Activated CD8-positive, alpha-beta memory T cell treated with anti-CD3 and anti-CD28 coated beads, Interleukin-2, amount 10 ng/mL, durations not matched to agents 7 days and 5 days (primary cell): ENCODE results near the gene BRWD1. TPM values are rescaled to one million over a fixed set of nuclear protein-coding genes. Genes with fewer than 3 reads are reported as not detected.

Source experiments
- ATAC-seq: fragments of 150-1000 bp; cut with Tn5 transposase; one replicate; pipeline ENCODE4 v1.10.0; 2021; ENCODE audit warnings: moderate library complexity
- CTCF ChIA-PET: fragments of 350-600 bp; sonication (Branson Sonifier 250); formaldehyde crosslinking; loops from one replicate; lab custom pipeline; 2021; ENCODE audit warnings: antibody characterized with exemption; lab: Charles Lee
- DNase-seq: peaks from one replicate; pipeline ENCODE4 v3.0.0-alpha.2; 2020
- H3K27ac Mint-ChIP-seq: one replicate; pipeline ENCODE4 v1.8.0; 2021; ENCODE audit warnings: mild to moderate bottlenecking, mixed read lengths
- H3K27me3 Mint-ChIP-seq: one replicate; pipeline ENCODE4 v1.8.0; 2021; ENCODE audit warnings: mixed read lengths
- H3K36me3 Mint-ChIP-seq: one replicate; pipeline ENCODE4 v1.8.0; 2021; ENCODE audit warnings: mild to moderate bottlenecking, mixed read lengths
- H3K4me1 Mint-ChIP-seq: one replicate; pipeline ENCODE4 v1.8.0; 2021; ENCODE audit warnings: mixed read lengths
- H3K4me3 Mint-ChIP-seq: one replicate; pipeline ENCODE4 v1.8.0; 2021; ENCODE audit warnings: mild to moderate bottlenecking, moderate library complexity, mixed read lengths
- H3K9me3 Mint-ChIP-seq: one replicate; pipeline ENCODE4 v1.8.0; 2022; ENCODE audit warnings: low read depth, mixed read lengths
- total RNA-seq, 2 experiments: library from RNA; stranded (reverse); gene quantifications; one replicate each; pipeline ENCODE4 v1.2.3, GENCODE V29; 2021

Gene BRWD1
- total RNA-seq, 2 experiments from 2014 or later: 35.0 to 49.5 TPM

DNA sequence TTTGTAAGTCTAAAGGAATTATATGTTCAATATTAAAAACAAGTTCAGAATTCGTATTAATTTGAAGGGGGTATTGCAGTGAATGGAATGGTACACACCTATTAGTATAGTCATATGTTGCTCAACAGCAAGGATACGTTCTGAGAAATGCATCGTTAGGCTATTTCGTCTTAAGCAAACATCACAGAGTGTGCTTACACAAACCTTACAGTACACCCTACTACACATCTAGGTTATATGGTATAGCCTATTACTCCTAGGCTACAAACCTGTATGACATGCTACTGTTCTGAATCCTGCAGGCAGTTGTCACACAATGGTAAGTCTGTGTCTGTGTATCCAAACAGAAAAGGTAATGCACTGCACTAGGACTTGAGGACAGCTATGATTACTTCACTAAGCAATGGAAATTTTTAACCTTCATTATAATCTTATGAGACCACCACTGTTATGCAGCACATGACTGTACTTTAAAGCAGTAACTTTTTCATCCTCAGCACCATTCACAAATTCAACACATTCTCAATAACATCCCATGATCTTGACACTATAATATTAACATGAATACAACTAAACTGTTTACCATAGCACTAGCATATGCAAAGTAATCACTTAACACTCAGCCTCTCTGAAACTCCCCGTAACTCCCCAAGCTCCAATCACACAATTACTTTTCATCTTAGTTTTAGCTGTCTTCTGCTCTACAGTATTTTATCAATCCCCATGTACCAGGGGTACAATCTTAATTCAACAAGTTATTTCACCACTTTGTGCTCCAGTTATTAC is 115.8 kb downstream of the BRWD1 start:
- H3K27ac Mint-ChIP-seq: no peak overlapping the region
- peaks cover 30% of the 10 kb centered on the region for H3K4me1 Mint-ChIP-seq
- H3K9me3 Mint-ChIP-seq: no peaks in the 10 kb centered on the region
- no peaks in the 10 kb centered on the region for H3K27me3 Mint-ChIP-seq
- peaks cover 60% of the 10 kb centered on the region for H3K36me3 Mint-ChIP-seq
- CTCF ChIA-PET: interaction anchor here (1.2 to 1.7 kb wide), 3 partner anchors 10 to 14 kb away, joined by 3 to 4 read pairs (median 4); partner anchors contain the start of gene PSMG1
- no peak for DNase-seq
- no peak overlapping the region for H3K4me3 Mint-ChIP-seq
- ATAC-seq: peak; percentile 12

DNA sequence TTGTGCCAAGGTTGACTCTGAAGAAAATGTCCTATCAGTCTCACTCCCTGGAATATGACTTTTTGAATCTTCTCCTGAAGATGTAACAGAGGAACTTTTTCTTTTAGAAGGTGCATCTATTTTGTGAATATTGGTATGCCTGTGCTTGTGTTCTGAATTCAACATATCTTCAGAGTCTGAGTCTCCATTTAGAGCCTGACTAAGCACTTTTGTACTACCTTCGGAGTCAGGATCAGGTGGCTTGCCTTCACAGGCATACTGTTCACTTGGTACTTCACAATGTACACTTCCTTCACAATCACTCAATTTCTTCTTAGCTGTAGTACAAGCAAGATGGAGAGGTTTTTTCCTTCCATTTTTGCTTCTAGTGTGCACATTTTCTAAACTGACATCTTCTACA is 116.6 kb downstream of the BRWD1 start:
- Mint-ChIP-seq H3K27ac (peak overlapping the region; percentile 87), H3K27me3 (no peaks in the 10 kb centered on the region), H3K4me3 (peak overlapping the region; percentile 68), H3K9me3 (no peaks in the 10 kb centered on the region), H3K4me1 (peaks cover 30% of the 10 kb centered on the region), H3K36me3 (peaks cover 61% of the 10 kb centered on the region)
- DNase-seq (no peak), ATAC-seq (no peak)
- CTCF ChIA-PET: interaction anchor here (1.7 kb wide), 1 partner anchor 9 kb away, joined by 4 read pairs; no protein-coding TSS in a partner anchor

DNA sequence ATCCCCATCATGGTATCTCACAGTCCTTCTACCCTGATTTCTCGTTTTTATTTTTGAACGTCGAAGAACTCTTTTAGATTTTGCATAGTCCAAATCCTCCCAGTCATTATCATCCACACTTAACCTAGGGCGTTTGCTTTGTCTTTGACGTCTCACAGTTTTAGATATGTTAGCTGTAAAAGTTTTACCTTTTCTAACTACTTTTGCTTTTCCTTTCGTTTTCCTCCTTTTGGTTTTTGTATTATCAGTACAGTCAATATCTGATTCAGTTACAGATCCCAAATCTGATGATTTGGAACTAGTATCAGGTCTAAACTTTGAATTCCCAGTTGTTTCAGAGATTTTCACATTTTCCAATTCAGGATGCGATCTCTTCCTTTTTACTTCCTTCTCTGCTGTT is 117.1 kb downstream of the BRWD1 start:
- Mint-ChIP-seq H3K4me3 (peak overlapping the region; percentile 68), H3K4me1 (peaks cover 30% of the 10 kb centered on the region), H3K9me3 (no peaks in the 10 kb centered on the region), H3K27ac (peak overlapping the region; percentile 87), H3K27me3 (no peaks in the 10 kb centered on the region), H3K36me3 (peaks cover 59% of the 10 kb centered on the region)
- DNase-seq (no peak), ATAC-seq (peak; percentile 57)
- CTCF ChIA-PET: no interaction called here

DNA sequence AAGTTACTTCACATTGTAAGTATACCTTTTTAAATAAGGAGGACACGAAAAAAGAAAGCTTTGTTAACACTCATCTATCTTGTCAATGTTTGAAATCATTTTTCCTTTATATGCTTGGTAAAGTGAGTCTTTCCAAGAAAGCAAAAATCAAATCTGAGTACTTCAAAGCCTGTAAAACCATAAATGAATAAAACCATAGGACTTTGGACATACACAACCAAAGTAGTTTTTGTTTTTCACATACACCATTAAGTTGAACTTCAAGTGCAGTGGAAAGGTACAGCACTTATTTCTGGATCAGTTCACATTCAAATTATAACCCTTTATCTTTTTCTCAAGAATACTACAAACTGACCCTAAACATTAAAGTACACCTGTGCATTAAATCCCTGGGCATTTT is 120.1 kb downstream of the BRWD1 start:
- Mint-ChIP-seq H3K27ac (no peak overlapping the region), H3K4me3 (no peak overlapping the region), H3K36me3 (peaks cover 43% of the 10 kb centered on the region), H3K27me3 (no peaks in the 10 kb centered on the region), H3K4me1 (peaks cover 44% of the 10 kb centered on the region), H3K9me3 (no peaks in the 10 kb centered on the region)
- CTCF ChIA-PET: no interaction called here
- DNase-seq (no peak), ATAC-seq (no peak)

DNA sequence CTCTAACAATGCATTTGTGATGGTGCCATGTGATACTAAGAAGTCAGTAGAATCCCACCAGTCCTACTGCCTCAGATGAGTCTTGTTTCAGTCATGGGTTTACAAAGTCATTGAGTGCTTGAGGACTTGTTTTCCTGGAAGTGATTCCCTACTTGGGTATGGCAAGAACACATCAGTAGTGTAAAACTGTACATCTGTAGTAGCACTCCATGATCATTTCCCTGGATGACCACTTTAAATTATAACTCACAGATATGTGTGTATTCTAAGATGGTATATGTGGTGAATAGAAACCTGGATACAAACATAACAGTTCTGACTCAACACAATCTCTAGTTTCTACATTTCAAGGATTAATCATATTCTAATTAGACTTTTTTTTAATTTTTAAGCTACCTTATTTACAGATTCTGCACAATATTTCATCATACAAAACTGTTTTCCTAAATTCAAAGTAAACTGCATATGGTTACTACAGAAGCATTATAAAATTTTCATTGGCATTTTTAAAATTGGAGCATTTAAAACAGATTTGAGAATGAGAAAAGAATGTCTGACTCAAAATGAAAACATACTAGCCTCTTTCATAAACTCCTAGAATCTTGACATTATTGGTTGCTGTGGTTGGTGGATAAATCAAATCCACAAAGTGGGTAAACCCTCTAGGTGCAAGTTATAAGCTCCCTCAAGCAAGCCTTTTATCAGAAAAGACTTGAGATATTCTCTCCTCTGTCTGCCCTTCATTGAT is 123.4 kb downstream of the BRWD1 start:
- Mint-ChIP-seq H3K27ac (no peak overlapping the region), H3K36me3 (peaks cover 18% of the 10 kb centered on the region), H3K27me3 (no peaks in the 10 kb centered on the region), H3K4me3 (no peak overlapping the region), H3K9me3 (no peaks in the 10 kb centered on the region), H3K4me1 (peaks cover 26% of the 10 kb centered on the region)
- ATAC-seq: no peak
- no peak for DNase-seq
- CTCF ChIA-PET: no interaction called here

DNA sequence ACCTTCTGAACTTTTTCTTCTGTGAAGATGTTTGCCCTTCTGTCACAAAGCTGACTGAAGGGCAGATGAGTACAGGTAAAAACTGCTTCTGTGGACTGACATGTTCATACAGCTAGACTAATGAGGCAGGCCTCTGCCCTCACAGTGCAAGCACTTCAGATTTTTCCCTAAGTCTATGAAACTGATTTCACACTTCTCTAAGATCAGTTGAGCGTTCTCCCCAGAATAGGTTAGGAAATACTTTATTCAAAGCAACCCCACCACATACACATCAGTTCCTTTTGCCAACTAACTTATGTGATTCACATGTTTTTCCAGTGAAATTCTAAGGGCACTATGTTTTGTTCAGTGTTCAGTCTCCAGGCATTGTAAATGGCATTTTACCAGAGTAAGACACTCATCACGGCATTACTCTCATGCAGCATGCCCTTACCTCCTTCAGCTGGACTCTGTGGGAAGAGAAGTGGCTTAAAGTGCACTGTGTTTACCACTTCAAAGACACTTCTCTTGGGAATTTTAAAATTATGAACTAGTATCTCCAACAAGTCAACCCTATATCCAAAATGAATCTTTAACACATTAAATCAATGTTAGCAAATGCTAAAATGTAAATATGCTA is 124.8 kb downstream of the BRWD1 start:
- ATAC-seq (no peak), DNase-seq (no peak)
- Mint-ChIP-seq H3K27me3 (no peaks in the 10 kb centered on the region), H3K9me3 (no peaks in the 10 kb centered on the region), H3K27ac (no peak overlapping the region), H3K4me3 (no peak overlapping the region), H3K36me3 (peaks cover 8% of the 10 kb centered on the region), H3K4me1 (peaks cover 29% of the 10 kb centered on the region)
- CTCF ChIA-PET: interaction anchor here (1.4 kb wide), 1 partner anchor 9 kb away, joined by 4 read pairs; no protein-coding TSS in a partner anchor

DNA sequence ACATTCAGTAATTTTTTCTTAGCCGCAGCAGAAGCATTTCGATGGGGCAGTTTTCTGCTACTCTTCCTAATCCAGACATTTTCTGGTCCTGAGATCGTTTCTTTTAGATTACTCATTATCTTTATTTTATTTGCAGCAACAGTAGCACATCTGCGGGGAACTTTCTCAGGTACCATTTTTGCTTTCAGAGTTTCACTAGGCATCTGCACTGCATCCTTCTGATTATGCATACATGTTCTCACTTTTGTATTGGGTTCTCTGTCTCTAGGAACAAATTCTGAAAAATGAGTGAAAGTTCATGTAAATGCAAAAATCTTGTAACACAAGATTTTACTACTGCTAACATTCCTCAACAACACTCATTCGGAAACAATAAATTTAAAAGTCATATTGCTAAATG is 126.3 kb downstream of the BRWD1 start:
- Mint-ChIP-seq H3K27ac (no peak overlapping the region), H3K4me1 (peaks cover 32% of the 10 kb centered on the region), H3K27me3 (no peaks in the 10 kb centered on the region), H3K36me3 (peaks cover 3% of the 10 kb centered on the region), H3K9me3 (no peaks in the 10 kb centered on the region), H3K4me3 (no peak overlapping the region)
- DNase-seq: no peak
- CTCF ChIA-PET: no interaction called here
- ATAC-seq: no peak

DNA sequence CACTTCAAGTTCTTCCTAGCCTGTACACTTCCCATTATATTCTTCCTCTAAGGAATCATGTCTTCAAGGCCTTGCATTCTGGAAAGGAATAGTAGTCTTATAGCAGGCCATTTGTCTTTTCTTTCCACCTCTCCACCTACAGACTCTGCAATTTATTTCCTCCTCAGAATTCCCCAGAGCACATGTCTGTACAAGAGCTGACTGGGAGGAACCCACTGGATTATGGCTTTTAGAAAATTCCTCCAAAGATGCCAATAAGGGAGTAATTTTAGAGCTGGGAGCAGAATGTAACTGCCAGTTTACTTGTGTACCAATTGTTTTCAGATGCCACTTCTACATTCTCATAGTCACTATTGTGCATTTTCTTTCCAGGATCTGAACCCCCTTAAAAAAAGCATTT is 126.8 kb downstream of the BRWD1 start:
- peaks cover 4% of the 10 kb centered on the region for H3K36me3 Mint-ChIP-seq
- no peaks in the 10 kb centered on the region for H3K27me3 Mint-ChIP-seq
- peaks cover 37% of the 10 kb centered on the region for H3K4me1 Mint-ChIP-seq
- CTCF ChIA-PET: no interaction called here
- no peaks in the 10 kb centered on the region for H3K9me3 Mint-ChIP-seq
- H3K4me3 Mint-ChIP-seq: no peak overlapping the region
- DNase-seq: no peak
- peak overlapping the region; percentile 4 for H3K27ac Mint-ChIP-seq
- ATAC-seq: no peak

DNA sequence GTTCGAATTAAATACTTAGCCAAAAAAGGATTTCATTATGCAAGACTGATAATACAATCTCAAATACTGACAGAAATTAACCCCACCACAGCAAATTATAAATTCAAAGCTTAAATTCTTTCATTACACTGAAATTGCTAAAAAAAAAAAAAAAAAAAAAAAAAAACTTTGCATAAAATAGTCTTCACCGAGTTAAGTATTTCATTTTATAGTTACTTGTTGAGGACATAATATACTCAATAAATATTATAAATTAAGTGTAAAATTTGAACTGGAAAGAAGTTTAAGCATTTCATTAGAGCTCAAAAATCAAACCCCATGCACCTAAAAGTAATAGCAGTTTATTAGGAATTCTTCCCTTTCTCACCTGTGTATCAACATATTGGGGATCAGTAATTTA is 128.3 kb downstream of the BRWD1 start:
- no peak overlapping the region for H3K4me3 Mint-ChIP-seq
- no peak overlapping the region for H3K27ac Mint-ChIP-seq
- ATAC-seq: no peak
- no peaks in the 10 kb centered on the region for H3K27me3 Mint-ChIP-seq
- CTCF ChIA-PET: interaction anchor here (0.6 to 1.7 kb wide), 2 partner anchors 202 to 376 kb away, joined by 3 to 4 read pairs; no protein-coding TSS in a partner anchor
- no peak for DNase-seq
- H3K4me1 Mint-ChIP-seq: peaks cover 40% of the 10 kb centered on the region
- peaks cover 12% of the 10 kb centered on the region for H3K36me3 Mint-ChIP-seq
- H3K9me3 Mint-ChIP-seq: no peaks in the 10 kb centered on the region

DNA sequence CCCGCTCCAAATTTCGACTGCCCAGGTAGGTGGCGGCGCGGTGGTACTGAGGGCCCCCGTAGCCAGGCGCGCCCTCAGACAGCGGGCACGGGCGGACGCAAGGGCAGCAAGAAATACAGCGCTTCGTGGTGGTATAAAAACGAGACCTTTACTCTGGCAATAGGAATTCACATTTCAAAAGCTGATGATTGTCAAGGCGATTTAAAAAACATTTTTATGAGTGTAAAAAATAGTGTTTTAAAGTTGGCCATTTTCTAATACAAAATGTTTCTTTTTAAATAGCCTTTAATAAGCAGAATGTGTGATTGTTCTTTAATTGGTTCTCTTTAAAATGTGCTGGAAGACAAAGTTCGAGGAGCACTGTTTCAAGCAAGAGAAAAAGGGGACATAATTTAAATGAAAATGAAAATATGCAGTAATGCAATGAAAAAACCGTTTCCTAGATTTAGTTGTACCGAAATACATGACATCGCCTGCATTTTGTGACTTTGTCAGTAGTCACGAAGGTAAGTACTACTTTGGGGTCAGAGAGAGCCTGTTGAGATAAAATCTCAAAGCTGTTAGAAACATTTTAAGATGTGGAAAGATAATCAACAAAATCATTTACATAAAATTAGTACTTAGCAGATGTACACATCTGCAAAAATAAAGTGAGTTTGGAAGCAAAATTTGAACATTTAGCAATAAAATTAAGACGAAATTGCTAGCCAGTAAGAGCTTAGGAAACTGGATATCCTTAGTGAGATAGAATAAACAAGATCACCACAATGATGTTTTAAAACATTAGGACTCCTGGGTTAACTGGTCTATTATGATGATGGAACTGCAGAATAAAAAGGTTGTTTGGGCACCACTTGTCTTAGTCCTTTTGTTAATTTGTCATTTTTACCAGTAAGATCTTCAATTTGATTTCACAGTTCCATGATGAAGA is 129.1 kb downstream of the BRWD1 start:
- CTCF ChIA-PET: interaction anchor here (0.5 to 1.8 kb wide), 8 partner anchors 13 to 375 kb away, joined by 3 to 8 read pairs (median 3); a partner anchor contains a TSS
- Mint-ChIP-seq H3K27ac (peak overlapping the region; percentile 98), H3K27me3 (no peaks in the 10 kb centered on the region), H3K4me3 (peak overlapping the region; percentile 99), H3K36me3 (peaks cover 17% of the 10 kb centered on the region), H3K9me3 (no peaks in the 10 kb centered on the region), H3K4me1 (peaks cover 39% of the 10 kb centered on the region)
- no peak for ATAC-seq
- no peak for DNase-seq

DNA sequence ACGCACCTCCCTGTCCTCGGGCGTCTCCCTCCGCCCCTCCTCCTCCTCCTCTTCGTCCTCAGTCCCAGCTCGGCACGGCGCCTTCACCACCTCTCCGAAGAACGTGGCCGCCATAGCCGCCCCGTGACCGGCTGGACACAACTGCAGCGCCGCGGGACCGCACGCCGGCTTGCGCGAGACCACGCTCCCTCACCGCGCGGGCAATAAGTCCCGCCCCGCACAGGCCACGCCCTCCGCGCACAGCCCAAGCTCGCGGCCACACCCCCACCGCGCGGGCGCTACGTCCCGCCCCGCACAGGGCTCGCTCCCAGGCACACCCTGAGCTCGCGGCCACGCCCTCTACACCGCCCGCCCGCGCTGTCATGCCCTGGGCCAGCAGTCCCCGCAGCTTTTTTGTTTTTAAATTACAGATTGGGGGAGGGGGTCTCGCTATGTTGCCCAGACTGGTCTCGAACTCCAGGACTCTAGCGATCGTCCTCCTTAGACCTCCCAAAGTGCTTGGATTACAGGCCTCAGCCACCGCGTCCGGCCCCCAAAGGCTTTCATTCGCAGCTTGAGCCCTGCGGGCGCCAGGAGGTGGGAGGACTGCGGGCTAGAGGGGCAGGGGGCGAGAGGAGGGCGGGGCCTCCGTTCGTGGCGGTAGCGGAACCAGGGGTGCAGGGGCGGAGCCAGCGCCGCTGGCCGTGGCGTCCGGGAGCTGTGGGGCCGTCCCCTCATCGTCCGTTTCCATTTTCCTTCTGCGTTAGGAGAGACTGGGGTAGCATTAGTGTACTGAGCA is 130.0 kb downstream of the BRWD1 start, which contains the start of gene PSMG1:
TSS of gene PSMG1 (minus strand) at position 180 of the 778 bp plus-strand sequence. CDS start at position 114, 66 bp downstream.
- H3K27me3 Mint-ChIP-seq: no peaks in the 10 kb centered on the region
- H3K4me3 Mint-ChIP-seq: peak within 1 kb of the TSS; percentile 99
- H3K4me1 Mint-ChIP-seq: peaks cover 41% of the 10 kb centered on the region
- CTCF ChIA-PET: interaction anchor here (0.5 to 1.8 kb wide), 10 partner anchors 14 to 678 kb away, joined by 3 to 8 read pairs (median 3); a partner anchor contains a TSS
- no peaks in the 10 kb centered on the region for H3K9me3 Mint-ChIP-seq
- H3K27ac Mint-ChIP-seq: peak within 1 kb of the TSS; percentile 98
- peaks cover 22% of the 10 kb centered on the region for H3K36me3 Mint-ChIP-seq
- DNase-seq (peak; percentile 96), ATAC-seq (peak; percentile 92)
